Testis (tissue), 2 donors: ENCODE measurements around the gene VSIG10L2.

ENCODE experiments used
- CTCF ChIP-seq, 3 experiments: fragments of 450-650 bp in 2 of 3; fragments of 200-600 bp in 1 of 3; sonication (generic) in 1 of 3; IDR thresholded peaks; one replicate each; pipeline ENCODE4 v1.5.1; 2016 to 2019; ENCODE audit warnings: antibody characterized with exemption in 3 of 3, mild to moderate bottlenecking in 2 of 3, moderate library complexity in 1 of 3
- POLR2A ChIP-seq: fragments of 450-650 bp; IDR thresholded peaks from one replicate; pipeline ENCODE4 v1.6.1; 2017; ENCODE audit warnings: antibody characterized with exemption, mild to moderate bottlenecking, moderate library complexity

- TF ChIP-seq CTCF (IDR thresholded peaks at IDR 0.05) (no peak), POLR2A (no peak)
Observed at GRCh38 chr11:125971618-125972017, 25.8 kb downstream of the VSIG10L2 start.
